Measurements from ENCODE around the gene HLA-DQA1.

GRCh38 chr6:32658268-32658897 lies 21.2 kb downstream of the HLA-DQA1 start:
- TF ChIP-seq LEF1 (IDR thresholded peaks at IDR 0.05; ENCODE audit: borderline replicate concordance) (no peak), FOXM1 (IDR thresholded peaks at IDR 0.05; ENCODE audit: borderline replicate concordance) (no peak), CTBP1 (IDR thresholded peaks at IDR 0.05; ENCODE audit: borderline replicate concordance) (no peak), L3MBTL2 (conservative IDR thresholded peaks at IDR 0.05) (no peak), NFRKB (IDR thresholded peaks at IDR 0.05) (no peak), PKNOX1 (IDR thresholded peaks at IDR 0.05) (no peak), ZNF384 (IDR thresholded peaks at IDR 0.05) (no peak), SP1 (IDR thresholded peaks at IDR 0.05) (no peak), HDGF (IDR thresholded peaks at IDR 0.05; ENCODE audit: borderline replicate concordance) (no peak), SUZ12 (IDR thresholded peaks at IDR 0.05) (no peak), TARDBP (IDR thresholded peaks at IDR 0.05) (no peak)

Measured in HEK293T (cell line).